Stimulated activated CD8-positive, alpha-beta memory T cell treated with anti-CD3 and anti-CD28 coated beads, Interleukin-12 subunit alpha, Interleukin-12 subunit beta, amount 100 ng/mL, for 4 hours (primary cell): ENCODE results near the gene GRB2.

Experiments used
- DNase-seq: peaks from one replicate; pipeline ENCODE4 v3.0.0-alpha.2; 2020; ENCODE audit warnings: low read depth

Gene GRB2

GRCh38 chr17:75277664-75278071 lies 127.8 kb downstream of the GRB2 start:
- DNase-seq: no peak

- no peak for DNase-seq
These were observed 131.3 kb downstream of the GRB2 start for GRCh38 chr17:75273977-75274708.

GRCh38 chr17:75272848-75273184 lies 132.7 kb downstream of the GRB2 start:
- no peak for DNase-seq

- DNase-seq: peak; percentile 4
These were observed 133.3 kb downstream of the GRB2 start for GRCh38 chr17:75271955-75272847.

GRCh38 chr17:75271233-75271954 lies 134.1 kb downstream of the GRB2 start:
- peak; percentile 87 for DNase-seq

GRCh38 chr17:75270966-75271232 lies 134.6 kb downstream of the GRB2 start, which contains the start of gene MIF4GD:
Gene MIF4GD, minus strand, starts transcription at chr17:75271231. Its CDS starts 1,036 bp downstream, at chr17:75270195.
- DNase-seq: no peak

- DNase-seq: peak; percentile 45
These were observed 135.1 kb downstream of the GRB2 start for GRCh38 chr17:75270218-75270965.

GRCh38 chr17:75269844-75270217 lies 135.6 kb downstream of the GRB2 start:
- DNase-seq: no peak
